ENCODE results near the gene ADAMTSL2.

The ADAMTSL2 gene

GRCh38 chr9:133573791-133574515 is 39.4 kb downstream of the ADAMTSL2 start:
- H3K27ac Mint-ChIP-seq, result no peak overlapping the region
- H3K36me3 Mint-ChIP-seq (ENCODE audit: low read depth), result no peaks in the 10 kb centered on the region
- no peaks in the 10 kb centered on the region for H3K9me3 Mint-ChIP-seq
- no peak overlapping the region for H3K4me3 Mint-ChIP-seq
- H3K27me3 Mint-ChIP-seq (ENCODE audit: low read depth), result peaks cover 11% of the 10 kb centered on the region
- no peaks in the 10 kb centered on the region for H3K4me1 Mint-ChIP-seq (ENCODE audit: low read depth)

GRCh38 chr9:133574771-133575170 is 40.3 kb downstream of the ADAMTSL2 start:
- no peak overlapping the region for H3K27ac Mint-ChIP-seq
- H3K9me3 Mint-ChIP-seq, result no peaks in the 10 kb centered on the region
- no peak overlapping the region for H3K4me3 Mint-ChIP-seq
- no peaks in the 10 kb centered on the region for H3K4me1 Mint-ChIP-seq (ENCODE audit: low read depth)
- H3K27me3 Mint-ChIP-seq (ENCODE audit: low read depth), result peaks cover 11% of the 10 kb centered on the region
- no peaks in the 10 kb centered on the region for H3K36me3 Mint-ChIP-seq (ENCODE audit: low read depth)

GRCh38 chr9:133575186-133576030 is 40.9 kb downstream of the ADAMTSL2 start:
- Mint-ChIP-seq H3K4me1 (ENCODE audit: low read depth) (no peaks in the 10 kb centered on the region), H3K27ac (no peak overlapping the region), H3K36me3 (ENCODE audit: low read depth) (no peaks in the 10 kb centered on the region), H3K4me3 (no peak overlapping the region), H3K9me3 (no peaks in the 10 kb centered on the region), H3K27me3 (ENCODE audit: low read depth) (peaks cover 12% of the 10 kb centered on the region)

GRCh38 chr9:133576031-133576874 is 41.7 kb downstream of the ADAMTSL2 start:
- H3K36me3 Mint-ChIP-seq (ENCODE audit: low read depth), result no peaks in the 10 kb centered on the region
- no peak overlapping the region for H3K27ac Mint-ChIP-seq
- H3K27me3 Mint-ChIP-seq (ENCODE audit: low read depth), result peaks cover 16% of the 10 kb centered on the region
- no peaks in the 10 kb centered on the region for H3K4me1 Mint-ChIP-seq (ENCODE audit: low read depth)
- no peak overlapping the region for H3K4me3 Mint-ChIP-seq
- no peaks in the 10 kb centered on the region for H3K9me3 Mint-ChIP-seq

GRCh38 chr9:133576875-133577736 is 42.6 kb downstream of the ADAMTSL2 start:
- Mint-ChIP-seq H3K9me3 (no peaks in the 10 kb centered on the region), H3K27ac (no peak overlapping the region), H3K4me1 (ENCODE audit: low read depth) (no peaks in the 10 kb centered on the region), H3K36me3 (ENCODE audit: low read depth) (no peaks in the 10 kb centered on the region), H3K27me3 (ENCODE audit: low read depth) (peaks cover 22% of the 10 kb centered on the region), H3K4me3 (no peak overlapping the region)

GRCh38 chr9:133577737-133578112 is 43.2 kb downstream of the ADAMTSL2 start:
- Mint-ChIP-seq H3K4me3 (no peak overlapping the region), H3K36me3 (ENCODE audit: low read depth) (no peaks in the 10 kb centered on the region), H3K4me1 (ENCODE audit: low read depth) (no peaks in the 10 kb centered on the region), H3K9me3 (no peaks in the 10 kb centered on the region), H3K27me3 (ENCODE audit: low read depth) (peaks cover 22% of the 10 kb centered on the region), H3K27ac (no peak overlapping the region)

- Mint-ChIP-seq H3K27me3 (ENCODE audit: low read depth) (peaks cover 22% of the 10 kb centered on the region), H3K36me3 (ENCODE audit: low read depth) (no peaks in the 10 kb centered on the region), H3K27ac (no peak overlapping the region), H3K4me3 (no peak overlapping the region), H3K9me3 (no peaks in the 10 kb centered on the region), H3K4me1 (ENCODE audit: low read depth) (no peaks in the 10 kb centered on the region)
Measured at GRCh38 chr9:133578524-133579441, 44.3 kb downstream of the ADAMTSL2 start.

GRCh38 chr9:133579601-133580418 is 45.3 kb downstream of the ADAMTSL2 start:
- Mint-ChIP-seq H3K27ac (no peak overlapping the region), H3K4me3 (no peak overlapping the region), H3K4me1 (ENCODE audit: low read depth) (no peaks in the 10 kb centered on the region), H3K36me3 (ENCODE audit: low read depth) (no peaks in the 10 kb centered on the region), H3K27me3 (ENCODE audit: low read depth) (peaks cover 30% of the 10 kb centered on the region), H3K9me3 (no peaks in the 10 kb centered on the region)

- H3K4me1 Mint-ChIP-seq (ENCODE audit: low read depth), result no peaks in the 10 kb centered on the region
- H3K36me3 Mint-ChIP-seq (ENCODE audit: low read depth), result no peaks in the 10 kb centered on the region
- H3K27me3 Mint-ChIP-seq (ENCODE audit: low read depth), result peaks cover 33% of the 10 kb centered on the region
- no peak overlapping the region for H3K27ac Mint-ChIP-seq
- H3K9me3 Mint-ChIP-seq, result no peaks in the 10 kb centered on the region
- H3K4me3 Mint-ChIP-seq, result no peak overlapping the region
Measured at GRCh38 chr9:133580419-133580738, 45.9 kb downstream of the ADAMTSL2 start.

GRCh38 chr9:133581011-133581410 is 46.5 kb downstream of the ADAMTSL2 start:
- no peaks in the 10 kb centered on the region for H3K4me1 Mint-ChIP-seq (ENCODE audit: low read depth)
- no peaks in the 10 kb centered on the region for H3K9me3 Mint-ChIP-seq
- no peak overlapping the region for H3K4me3 Mint-ChIP-seq
- H3K27ac Mint-ChIP-seq, result no peak overlapping the region
- H3K36me3 Mint-ChIP-seq (ENCODE audit: low read depth), result no peaks in the 10 kb centered on the region
- H3K27me3 Mint-ChIP-seq (ENCODE audit: low read depth), result peaks cover 39% of the 10 kb centered on the region

- Mint-ChIP-seq H3K4me3 (no peak overlapping the region), H3K4me1 (ENCODE audit: low read depth) (no peaks in the 10 kb centered on the region), H3K27me3 (ENCODE audit: low read depth) (peaks cover 37% of the 10 kb centered on the region), H3K27ac (no peak overlapping the region), H3K9me3 (no peaks in the 10 kb centered on the region), H3K36me3 (ENCODE audit: low read depth) (no peaks in the 10 kb centered on the region)
Measured at GRCh38 chr9:133581513-133582343, 47.2 kb downstream of the ADAMTSL2 start.

- Mint-ChIP-seq H3K4me1 (ENCODE audit: low read depth) (no peaks in the 10 kb centered on the region), H3K27ac (no peak overlapping the region), H3K27me3 (ENCODE audit: low read depth) (peaks cover 34% of the 10 kb centered on the region), H3K9me3 (no peaks in the 10 kb centered on the region), H3K36me3 (ENCODE audit: low read depth) (no peaks in the 10 kb centered on the region), H3K4me3 (no peak overlapping the region)
Measured at GRCh38 chr9:133582501-133583045, 48.1 kb downstream of the ADAMTSL2 start.
